IMR-90 (cell line): ENCODE data around the gene RAPGEF1. TPM values are rescaled to one million over a fixed set of nuclear protein-coding genes. Genes with fewer than 3 reads are reported as not detected.
A peak's percentile ranks its signal among the peaks of the same experiment; 100 is the strongest.

ENCODE experiments used
- ATAC-seq: fragments of 200-7000 bp; cut with Tn5 transposase; 2 replicates; pipeline ENCODE4 v1.9.1; 2020; ENCODE audit warnings: low read depth, mild to moderate bottlenecking, moderate library complexity
- BruUV-seq: library from RNA; stranded (reverse); fragments of 400-500 nt; replicated peaks from 2 replicates; lab custom pipeline; 2021; lab: Mats Ljungman, UMichigan
- CTCF ChIA-PET: fragments of 300-600 bp; formaldehyde crosslinking; extraction: SDS; loops from one replicate; lab custom pipeline; 2021; ENCODE audit warnings: antibody characterized with exemption; lab: Yijun Ruan, JAX
- POLR2A ChIA-PET: fragments of 300-600 bp; sonication (Branson Sonifier 250); formaldehyde crosslinking; loops from one replicate; lab custom pipeline; 2022; ENCODE audit warnings: antibody characterized with exemption; ENCODE audit not compliant: unreplicated experiment; lab: Charles Lee
- DNase-seq: peaks from one replicate; pipeline ENCODE4 v3.0.0; 2013
- H2AFZ ChIP-seq: replicated peaks from 2 replicates; pipeline ENCODE3; 2013; ENCODE audit warnings: low read length, mild to moderate bottlenecking; ENCODE audit not compliant: poor library complexity
- H2AK5ac ChIP-seq: 2 replicates; pipeline ENCODE4 v1.6.1; 2013; ENCODE audit warnings: low read depth, low read length, inconsistent platforms
- H2AK9ac ChIP-seq: replicated peaks from 2 replicates; pipeline ENCODE3; 2013; ENCODE audit warnings: mild to moderate bottlenecking, low read depth, low read length, moderate library complexity; ENCODE audit not compliant: poor library complexity
- H2BK120ac ChIP-seq: 2 replicates; pipeline ENCODE4 v1.6.1; 2013; ENCODE audit warnings: low read depth, low read length, inconsistent platforms
- H2BK15ac ChIP-seq: 3 replicates; pipeline ENCODE4 v1.6.1; 2013; ENCODE audit warnings: low read depth, low read length, inconsistent platforms
- H2BK20ac ChIP-seq: 2 replicates; pipeline ENCODE4 v1.6.1; 2013; ENCODE audit warnings: low read depth, mild to moderate bottlenecking, inconsistent platforms, low read length, moderate library complexity
- H2BK5ac ChIP-seq: 2 replicates; pipeline ENCODE4 v1.6.1; 2013; ENCODE audit warnings: mild to moderate bottlenecking, low read depth, low read length, inconsistent platforms; ENCODE audit not compliant: poor library complexity, severe bottlenecking
- H3K14ac ChIP-seq: replicated peaks from 2 replicates; pipeline ENCODE4 v1.6.1; 2013; ENCODE audit warnings: low read depth, low read length, inconsistent platforms
- H3K18ac ChIP-seq: 2 replicates; pipeline ENCODE4 v1.6.1; 2013; ENCODE audit warnings: low read depth, low read length, control low read depth
- H3K23ac ChIP-seq: 2 replicates; pipeline ENCODE4 v1.6.1; 2013; ENCODE audit warnings: low read depth, low read length, inconsistent platforms
- H3K27ac ChIP-seq: 2 replicates; pipeline ENCODE4 v1.5.1; 2013; ENCODE audit warnings: mild to moderate bottlenecking, control low read depth, low read length; ENCODE audit not compliant: insufficient read depth
- H3K27me3 ChIP-seq: 2 replicates; pipeline ENCODE4 v1.6.1; 2013; ENCODE audit warnings: low read length; ENCODE audit not compliant: control insufficient read depth, insufficient read depth
- H3K36me3 ChIP-seq: 2 replicates; pipeline ENCODE4 v1.6.1; 2013; ENCODE audit warnings: low read length, mixed read lengths; ENCODE audit not compliant: control insufficient read depth, insufficient read depth
- H3K4ac ChIP-seq: 2 replicates; pipeline ENCODE4 v1.6.1; 2013; ENCODE audit warnings: low read depth, low read length, inconsistent platforms
- H3K4me1 ChIP-seq: 2 replicates; pipeline ENCODE4 v1.6.1; 2013; ENCODE audit warnings: low read length, mixed read lengths; ENCODE audit not compliant: control insufficient read depth, insufficient read depth
- H3K4me2 ChIP-seq: 2 replicates; pipeline ENCODE4 v1.6.1; 2013; ENCODE audit warnings: low read depth, mild to moderate bottlenecking, control low read depth, low read length, moderate library complexity
- H3K4me3 ChIP-seq: 2 replicates; pipeline ENCODE4 v1.5.1; 2013; ENCODE audit warnings: low read depth, mild to moderate bottlenecking, control low read depth, low read length, moderate library complexity; ENCODE audit not compliant: insufficient read depth
- H3K56ac ChIP-seq: 2 replicates; pipeline ENCODE4 v1.6.1; 2013; ENCODE audit warnings: low read length, inconsistent platforms; ENCODE audit not compliant: insufficient read depth; ENCODE audit errors: extremely low read depth
- H3K79me1 ChIP-seq, 2 experiments: 2 replicates each; pipeline ENCODE4 v1.6.1; 2013; ENCODE audit warnings: low read length in 2 of 2, inconsistent platforms in 1 of 2, low read depth in 1 of 2
- H3K9ac ChIP-seq: 2 replicates; pipeline ENCODE4 v1.6.1; 2013; ENCODE audit warnings: low read depth, low read length, control low read depth
- H3K9me1 ChIP-seq: 2 replicates; pipeline ENCODE4 v1.6.1; 2013; ENCODE audit warnings: low read length, inconsistent platforms; ENCODE audit not compliant: insufficient read depth
- H3K9me3 ChIP-seq: 2 replicates; pipeline ENCODE4 v1.6.1; 2013; ENCODE audit warnings: low read length; ENCODE audit not compliant: control insufficient read depth, insufficient read depth
- H4K20me1 ChIP-seq: 2 replicates; pipeline ENCODE4 v1.6.1; 2013; ENCODE audit warnings: low read length, inconsistent platforms; ENCODE audit not compliant: insufficient read depth
- H4K5ac ChIP-seq: 2 replicates; pipeline ENCODE4 v1.6.1; 2013; ENCODE audit warnings: mild to moderate bottlenecking, low read depth, low read length, control low read depth
- H4K8ac ChIP-seq, 2 experiments: 2 replicates each; pipeline ENCODE4 v1.6.1; 2013; ENCODE audit warnings: low read depth in 2 of 2, low read length in 2 of 2, control low read depth in 1 of 2, inconsistent platforms in 1 of 2
- H4K91ac ChIP-seq: 2 replicates; pipeline ENCODE4 v1.6.1; 2013; ENCODE audit warnings: low read depth, low read length, inconsistent platforms; ENCODE audit not compliant: insufficient read depth
- BHLHE40 ChIP-seq: fragments of 150-350 bp; IDR thresholded peaks from 2 replicates; pipeline ENCODE4 v1.6.1; 2016; ENCODE audit warnings: mild to moderate bottlenecking, low read depth, low read length
- CEBPB ChIP-seq: IDR thresholded peaks from 2 replicates; pipeline ENCODE4 v1.6.1; 2012; ENCODE audit warnings: low read depth, low read length, improper control_type of control experiment
- CHD1 ChIP-seq: IDR thresholded peaks from 2 replicates; pipeline ENCODE4 v1.6.1; 2012; ENCODE audit warnings: low read depth, low read length, improper control_type of control experiment
- CTCF ChIP-seq: conservative IDR thresholded peaks from 2 replicates; pipeline ENCODE4 v1.5.1; 2012; ENCODE audit warnings: mild to moderate bottlenecking, low read depth, low read length, improper control_type of control experiment
- ELK1 ChIP-seq: fragments of 150-350 bp; IDR thresholded peaks from 2 replicates; pipeline ENCODE4 v1.6.1; 2016; ENCODE audit warnings: low read depth, mild to moderate bottlenecking, low read length, moderate library complexity, borderline replicate concordance
- FOS ChIP-seq: fragments of 150-350 bp; IDR thresholded peaks from 2 replicates; pipeline ENCODE4 v1.6.1; 2016; ENCODE audit warnings: low read depth, low read length
- MAFK ChIP-seq: IDR thresholded peaks from 2 replicates; pipeline ENCODE4 v1.6.1; 2012; ENCODE audit warnings: low read depth, low read length, improper control_type of control experiment
- MAZ ChIP-seq: IDR thresholded peaks from 2 replicates; pipeline ENCODE4 v1.6.1; 2012; ENCODE audit warnings: low read depth, mild to moderate bottlenecking, low read length, improper control_type of control experiment, moderate library complexity, borderline replicate concordance
- MXI1 ChIP-seq: IDR thresholded peaks from 2 replicates; pipeline ENCODE4 v1.6.1; 2012; ENCODE audit warnings: low read depth, mild to moderate bottlenecking, low read length, moderate library complexity, borderline replicate concordance
- NFE2L2 ChIP-seq: fragments of 150-350 bp; IDR thresholded peaks from 2 replicates; pipeline ENCODE4 v1.6.1; 2016; ENCODE audit warnings: low read depth, mild to moderate bottlenecking, low read length
- POLR2A ChIP-seq: IDR thresholded peaks from 2 replicates; pipeline ENCODE4 v1.6.1; 2012; ENCODE audit warnings: mild to moderate bottlenecking, low read depth, low read length
- RAD21 ChIP-seq: IDR thresholded peaks from 2 replicates; pipeline ENCODE4 v1.6.1; 2012; ENCODE audit warnings: low read length, improper control_type of control experiment
- RCOR1 ChIP-seq: IDR thresholded peaks from 2 replicates; pipeline ENCODE4 v1.6.1; 2012; ENCODE audit warnings: mild to moderate bottlenecking, low read length, improper control_type of control experiment; ENCODE audit not compliant: insufficient replicate concordance
- RFX5 ChIP-seq: IDR thresholded peaks from 2 replicates; pipeline ENCODE4 v1.8.0; 2012; ENCODE audit warnings: low read depth, mild to moderate bottlenecking, low read length, moderate library complexity
- SMC3 ChIP-seq: fragments of 150-350 bp; IDR thresholded peaks from 2 replicates; pipeline ENCODE4 v1.6.1; 2016; ENCODE audit warnings: low read depth, mild to moderate bottlenecking, antibody characterized with exemption, low read length, moderate library complexity
- USF2 ChIP-seq: fragments of 150-350 bp; IDR thresholded peaks from 2 replicates; pipeline ENCODE4 v1.6.1; 2017; ENCODE audit warnings: mild to moderate bottlenecking, antibody characterized with exemption, low read length, low read depth
- WGBS, 2 experiments: methylation state at CpG; one replicate each; pipeline versions ENCODE4 v1.1.5 to v1.1.7; 2013; ENCODE audit warnings: missing lambda C conversion rate in 2 of 2; ENCODE audit not compliant: insufficient read length in 1 of 2; ENCODE audit errors: extremely low coverage in 2 of 2; 5-methylcytosine and 5-hydroxymethylcytosine counted together
- dilution Hi-C: fragments of 300-500 bp; cut with HindIII; formaldehyde crosslinking; loops from one replicate; pipeline ENCODE4 v1.14.3; 2018; ENCODE audit warnings: low sequenced_read_pairs; ENCODE audit not compliant: unreplicated experiment
- in situ Hi-C: fragments of 300-500 bp; cut with MboI; formaldehyde crosslinking; loops from 3 replicates; pipeline ENCODE4 v1.14.3; 2019; ENCODE audit warnings: low sequenced_read_pairs, inconsistent platforms, mixed read lengths
- intact Hi-C: fragments of 100-400 bp; cut with micrococcal nuclease; formaldehyde crosslinking; loops from 2 replicates; pipeline ENCODE4 v1.10.0; 2022
- polyA plus RNA-seq, 3 experiments: library from polyadenylated mRNA; depleted of rRNA; stranded (reverse); fragments of >200 nt; gene quantifications; 2 replicates each; pipeline ENCODE4 v1.2.3, GENCODE V29; 2012; ENCODE audit warnings: low replicate concordance in 1 of 3
- total RNA-seq: library from RNA; depleted of rRNA; stranded (reverse); fragments of >200 nt; gene quantifications from 2 replicates; pipeline ENCODE4 v1.2.3, GENCODE V29; 2012

Gene RAPGEF1
- total and polyA plus RNA-seq, 2 of the 4 experiments (the other 2 are of a cell fraction): 13.1 to 22.3 TPM

DNA sequence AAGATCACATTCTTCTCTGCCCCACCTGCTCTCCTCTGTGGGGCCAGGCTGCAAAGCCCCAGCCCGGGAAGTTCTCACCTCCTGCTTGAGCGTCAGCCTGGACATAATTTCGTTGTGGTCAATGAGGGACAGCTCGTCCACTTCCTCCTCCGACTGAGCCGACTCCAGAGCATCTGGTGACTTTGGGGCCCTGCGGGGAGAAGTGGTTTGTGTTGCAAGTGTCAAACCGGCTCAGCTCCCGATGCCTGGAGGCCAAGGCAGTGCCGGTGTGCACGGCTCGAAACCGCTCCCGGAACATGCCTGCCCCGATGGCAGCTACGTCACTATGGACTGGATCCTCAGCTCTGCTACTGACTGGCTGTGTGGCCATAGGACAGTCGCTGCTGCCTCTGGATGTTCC, 141.8 kb downstream of the RAPGEF1 start:
- no peak for DNase-seq
- in situ Hi-C loops (loop anchor here (25.0 kb wide), 1 partner anchor 664 kb away; no protein-coding TSS in a partner anchor), dilution Hi-C loops (no loop called here), intact Hi-C loops (no loop called here)
- Histone ChIP-seq H4K91ac (no peak overlapping the region), H4K20me1 (no peaks in the 10 kb centered on the region), H3K9ac (no peak overlapping the region), H2BK20ac (no peak overlapping the region), H2AK5ac (no peak overlapping the region), H3K4me3 (no peak overlapping the region), H3K18ac (no peak overlapping the region), H2BK5ac (no peak overlapping the region), H3K9me1 (peaks cover 9% of the 10 kb centered on the region; the same call in 1 of the 2 replicates), H3K36me3 (peaks cover 45% of the 10 kb centered on the region), H3K9me3 (no peaks in the 10 kb centered on the region), H3K4me1 (0 out of 2 replicates have a peak, but pooled peaks cover 3% of the 10 kb centered on the region), H3K4ac (no peak overlapping the region), H2BK120ac (no peak overlapping the region), H3K14ac (no peak overlapping the region), H3K56ac (no peak overlapping the region), H3K23ac (no peak overlapping the region), H3K27ac (no peak overlapping the region), H2AK9ac (no peak overlapping the region), H2AFZ (peak overlapping the region; percentile 21), H4K5ac (no peak overlapping the region), H2BK15ac (no peak overlapping the region), H4K8ac (no peak overlapping the region), H3K27me3 (no peaks in the 10 kb centered on the region), H3K4me2 (no peak overlapping the region), H3K79me1 (no peaks in the 10 kb centered on the region)
- WGBS, 2 experiments: 89% methylated on average over 16 of the region's 17 CpGs; no CpG with 5 or more reads in 1 of the 2 experiments
- ATAC-seq: no peak
- no TSS peak for BruUV-seq
- ChIA-PET POLR2A (no interaction called here), CTCF (no interaction called here)
- TF ChIP-seq CEBPB (no peak), USF2 (no peak), ELK1 (no peak), MAFK (no peak), MXI1 (no peak), BHLHE40 (no peak), RFX5 (no peak), RAD21 (no peak), FOS (no peak), MAZ (no peak), CTCF (no peak), SMC3 (no peak), RCOR1 (no peak), CHD1 (no peak), POLR2A (no peak), NFE2L2 (no peak)
